H1 (cell line): ENCODE measurements around the gene SLC13A5. TPM values are rescaled to one million over a fixed set of nuclear protein-coding genes. Genes with fewer than 3 reads are reported as not detected.

Experiments used
- CTCF ChIA-PET: fragments of 300-600 bp; sonication (Branson Sonifier 250); formaldehyde crosslinking; loops from one replicate; lab custom pipeline; 2021; ENCODE audit not compliant: partially characterized antibody; lab: Charles Lee
- POLR2A ChIA-PET: fragments of 300-600 bp; sonication (Branson Sonifier 250); formaldehyde crosslinking; loops from one replicate; lab custom pipeline; 2021; ENCODE audit warnings: inconsistent platforms; ENCODE audit not compliant: partially characterized antibody; lab: Charles Lee
- DNase-seq, 2 experiments: peaks; one replicate each; pipeline versions ENCODE4 v3.0.0 to v3.0.0-alpha.2; 2010 to 2022; ENCODE audit warnings: low spot score in 2 of 2, low read depth in 1 of 2, mixed read lengths in 1 of 2
- FAIRE-seq: peaks from 2 replicates; lab custom pipeline; 2011; peaks lifted over from hg19 to GRCh38; lab: Jason Lieb, UNC
- H2AFZ ChIP-seq: 2 replicates; pipeline ENCODE4 v1.8.1; 2012; ENCODE audit warnings: low read length, inconsistent platforms
- H2AK5ac ChIP-seq: 2 replicates; pipeline ENCODE4 v1.6.1; 2013; ENCODE audit warnings: low read depth, low read length
- H2BK120ac ChIP-seq: replicated peaks from 2 replicates; pipeline ENCODE3; 2013; ENCODE audit warnings: low read depth, low read length, inconsistent platforms
- H2BK12ac ChIP-seq: 2 replicates; pipeline ENCODE4 v1.6.1; 2013; ENCODE audit warnings: low read depth, low read length
- H2BK15ac ChIP-seq: 2 replicates; pipeline ENCODE4 v1.6.1; 2013; ENCODE audit warnings: low read length
- H2BK20ac ChIP-seq: 2 replicates; pipeline ENCODE4 v1.6.1; 2013; ENCODE audit warnings: low read length
- H2BK5ac ChIP-seq: 2 replicates; pipeline ENCODE4 v1.6.1; 2013; ENCODE audit warnings: low read depth, low read length
- H3K14ac ChIP-seq: 2 replicates; pipeline ENCODE4 v1.6.1; 2013; ENCODE audit warnings: inconsistent platforms; ENCODE audit not compliant: insufficient read length
- H3K18ac ChIP-seq: 2 replicates; pipeline ENCODE4 v1.6.1; 2013; ENCODE audit warnings: low read length; ENCODE audit errors: extremely low read depth
- H3K23ac ChIP-seq: 2 replicates; pipeline ENCODE4 v1.6.1; 2013; ENCODE audit warnings: inconsistent platforms; ENCODE audit not compliant: insufficient read length
- H3K23me2 ChIP-seq: 2 replicates; pipeline ENCODE4 v1.6.1; 2013; ENCODE audit warnings: low read depth, low read length
- H3K27ac ChIP-seq: 2 replicates; pipeline ENCODE4 v1.6.1; 2011; ENCODE audit warnings: low read depth, low read length, inconsistent platforms
- H3K27me3 ChIP-seq, 4 experiments: replicated peaks in 1 of 4; 1 replicate in 1 of 4; 2 replicates in 3 of 4; pipeline versions ENCODE4 v1.6.1 to v1.8.1; 2011 to 2013; ENCODE audit warnings: low read length in 3 of 4, mild to moderate bottlenecking in 3 of 4, inconsistent platforms in 2 of 4, mixed read lengths in 2 of 4, moderate library complexity in 1 of 4; ENCODE audit not compliant: control insufficient read depth in 3 of 4, insufficient read depth in 3 of 4; ENCODE audit errors: extremely low read depth in 1 of 4
- H3K36me3 ChIP-seq, 4 experiments: 2 replicates each; pipeline versions ENCODE4 v1.6.1 to v1.8.1; 2011 to 2013; ENCODE audit warnings: mild to moderate bottlenecking in 4 of 4, low read length in 3 of 4, moderate library complexity in 2 of 4, control low read depth in 1 of 4, inconsistent platforms in 1 of 4; ENCODE audit not compliant: insufficient read depth in 4 of 4, control insufficient read depth in 2 of 4
- H3K4ac ChIP-seq: replicated peaks from 2 replicates; pipeline ENCODE3; 2013; ENCODE audit warnings: low read length, low read depth, mixed read lengths, inconsistent platforms; ENCODE audit not compliant: insufficient read length
- H3K4me1 ChIP-seq, 4 experiments: replicated peaks in 1 of 4; 1 replicate in 1 of 4; 2 replicates in 3 of 4; pipeline versions ENCODE4 v1.6.1 to v1.8.1; 2011 to 2013; ENCODE audit warnings: low read length in 3 of 4, inconsistent platforms in 2 of 4, mixed read lengths in 1 of 4; ENCODE audit not compliant: insufficient read depth in 4 of 4, control insufficient read depth in 3 of 4
- H3K4me2 ChIP-seq, 2 experiments: 2 replicates each; pipeline versions ENCODE4 v1.6.1 to v1.8.1; 2011 to 2013; ENCODE audit warnings: low read depth in 2 of 2, low read length in 2 of 2, control low read depth in 1 of 2, inconsistent platforms in 1 of 2, mild to moderate bottlenecking in 1 of 2; ENCODE audit not compliant: insufficient read depth in 1 of 2
- H3K4me3 ChIP-seq, 4 experiments: fragments of 200-600, 300-600 bp in 1 of 4; sonication (generic), shearing (Covaris generic), sonication (Bioruptor Twin) in 1 of 4; 2 replicates each; pipeline versions ENCODE4 v1.5.1 to v1.8.1; 2011 to 2016; ENCODE audit warnings: low read length in 4 of 4, low read depth in 3 of 4, control low read depth in 2 of 4, inconsistent platforms in 2 of 4, mild to moderate bottlenecking in 2 of 4, mixed read lengths in 1 of 4, moderate library complexity in 1 of 4; ENCODE audit not compliant: insufficient read depth in 2 of 4; ENCODE audit errors: extremely low read depth in 1 of 4
- H3K56ac ChIP-seq: replicated peaks from 2 replicates; pipeline ENCODE3; 2013; ENCODE audit warnings: low read depth, mild to moderate bottlenecking, mixed read lengths, low read length, inconsistent platforms; ENCODE audit not compliant: insufficient read length
- H3K79me1 ChIP-seq: 2 replicates; pipeline ENCODE4 v1.6.1; 2013; ENCODE audit warnings: low read depth, low read length, control low read depth
- H3K79me2 ChIP-seq, 2 experiments: 2 replicates each; pipeline versions ENCODE4 v1.6.1 to v1.8.1; 2012 to 2013; ENCODE audit warnings: low read length in 2 of 2, mild to moderate bottlenecking in 2 of 2, inconsistent platforms in 1 of 2; ENCODE audit not compliant: insufficient read depth in 2 of 2, control insufficient read depth in 1 of 2
- H3K9ac ChIP-seq, 4 experiments: replicated peaks in 1 of 4; 1 replicate in 1 of 4; 2 replicates in 3 of 4; pipeline versions ENCODE4 v1.6.1 to v1.8.1; 2011 to 2013; ENCODE audit warnings: low read depth in 3 of 4, low read length in 3 of 4, control low read depth in 2 of 4, mild to moderate bottlenecking in 2 of 4, moderate library complexity in 2 of 4, inconsistent platforms in 1 of 4; ENCODE audit errors: extremely low read depth in 1 of 4
- H3K9me3 ChIP-seq, 2 experiments: 2 replicates each; pipeline versions ENCODE4 v1.6.1 to v1.8.1; 2012 to 2013; ENCODE audit warnings: mild to moderate bottlenecking in 2 of 2, moderate library complexity in 2 of 2, control low read depth in 1 of 2, inconsistent platforms in 1 of 2, low read depth in 1 of 2, low read length in 1 of 2, mixed read lengths in 1 of 2; ENCODE audit not compliant: insufficient read depth in 2 of 2
- H4K20me1 ChIP-seq, 2 experiments: replicated peaks in 1 of 2; 2 replicates each; pipeline versions ENCODE3 to v1.8.1; 2011 to 2013; ENCODE audit warnings: inconsistent platforms in 2 of 2, low read length in 2 of 2, mild to moderate bottlenecking in 1 of 2; ENCODE audit not compliant: insufficient read depth in 2 of 2, control insufficient read depth in 1 of 2
- H4K5ac ChIP-seq: 2 replicates; pipeline ENCODE4 v1.6.1; 2013; ENCODE audit warnings: low read length, low read depth, mixed read lengths, inconsistent platforms; ENCODE audit not compliant: insufficient read length
- H4K8ac ChIP-seq: 2 replicates; pipeline ENCODE4 v1.8.0; 2013; ENCODE audit warnings: mild to moderate bottlenecking, moderate library complexity, low read length, inconsistent platforms; ENCODE audit not compliant: insufficient read depth; ENCODE audit errors: extremely low read depth
- H4K91ac ChIP-seq: replicated peaks from 2 replicates; pipeline ENCODE3; 2013; ENCODE audit warnings: low read length, mixed read lengths, inconsistent platforms; ENCODE audit not compliant: insufficient read length
- RXRA ChIP-seq: IDR thresholded peaks from 2 replicates; pipeline ENCODE4 v1.6.1; 2011; ENCODE audit warnings: low read depth, mild to moderate bottlenecking, low read length, moderate library complexity; ENCODE audit not compliant: insufficient read depth
- WGBS, 2 experiments: shearing (Covaris generic) in 1 of 2; methylation state at CpG; one replicate each; pipeline versions ENCODE4 v1.1.6 to v1.1.7; 2013 to 2015; ENCODE audit warnings: low lambda C conversion rate in 2 of 2, mixed read lengths in 2 of 2, inconsistent platforms in 1 of 2, low coverage in 1 of 2, missing lambda C conversion rate in 1 of 2; ENCODE audit not compliant: insufficient replicate concordance in 2 of 2, insufficient coverage in 1 of 2, insufficient read length in 1 of 2; ENCODE audit errors: extremely low coverage in 1 of 2, missing lambda C conversion rate in 1 of 2; 5-methylcytosine and 5-hydroxymethylcytosine counted together
- polyA plus RNA-seq, 7 experiments: library from polyadenylated mRNA; depleted of rRNA in 3 of 7; stranded (reverse) in 5 of 7; unstranded in 2 of 7; fragments of >200 nt in 5 of 7; fragments of 200-250 nt in 2 of 7; gene quantifications; 1 replicate in 5 of 7; 2 replicates in 1 of 7; 4 replicates in 1 of 7; pipeline versions ENCODE4 v1.2.1 to v1.2.3, GENCODE V29; 2011 to 2013; ENCODE audit warnings: missing spikeins in 2 of 7, mixed read lengths in 2 of 7
- total RNA-seq: library from RNA; stranded (reverse); fragmentation: NEBNext Ultra II Directional; extraction: Animal tissue kit (Norgen Biotek cat#: 25700); gene quantifications from 2 replicates; pipeline ENCODE4 v1.2.1, GENCODE V29; 2021

Gene SLC13A5
- total and polyA plus RNA-seq, 2 of the 8 experiments (the other 6 are each of a cell fraction or from before 2014, with no cell fraction given): 2.1 to 2.6 TPM

DNA sequence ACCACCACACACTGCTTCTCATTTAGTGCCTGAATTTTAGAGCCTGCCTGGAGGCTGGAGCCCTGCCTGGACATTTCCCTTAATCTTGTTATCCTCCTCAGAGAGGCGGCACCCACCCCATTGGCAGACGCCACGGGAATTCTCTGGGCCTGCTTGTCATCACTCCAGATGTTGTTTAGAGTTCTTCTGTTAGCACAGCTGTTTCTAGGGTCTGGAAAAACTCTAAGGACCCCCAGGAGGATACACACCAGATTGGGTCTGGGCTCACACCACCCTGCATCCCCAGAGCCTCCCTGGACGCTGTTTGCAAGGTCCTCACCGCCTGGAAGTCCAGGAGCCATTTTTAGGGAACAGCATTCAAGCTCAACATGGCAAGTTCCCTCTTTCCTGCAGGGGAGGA lies 42.1 kb upstream of the SLC13A5 start:
- 90% methylated on average over 5 of the region's 5 CpGs; no CpG with 5 or more reads in 1 of the 2 experiments for WGBS, 2 experiments
- Histone ChIP-seq H3K18ac (no peak overlapping the region), H3K79me1 (no peaks in the 10 kb centered on the region), H3K56ac (no peak overlapping the region), H2AK5ac (no peak overlapping the region), H2BK12ac (no peak overlapping the region), H4K5ac (no peak overlapping the region), H2BK5ac (no peak overlapping the region), H3K9ac (no peak overlapping the region), H3K79me2 (no peaks in the 10 kb centered on the region), H3K27ac (no peak overlapping the region), H3K36me3 (no peaks in the 10 kb centered on the region), H3K4me3 (no peak overlapping the region), H3K27me3 (no peaks in the 10 kb centered on the region; a peak in 1 of 7 replicates), H3K23me2 (peaks cover under 1% of the 10 kb centered on the region; the same call in 1 of the 2 replicates), H3K4me1 (peaks cover 0 to 12% (median 3%) of the 10 kb centered on the region in 4 experiments; a peak in 4 of 7 replicates), H4K8ac (no peak overlapping the region; the same call in 1 of the 2 replicates), H3K14ac (no peak overlapping the region), H4K20me1 (no peaks in the 10 kb centered on the region), H2BK20ac (no peak overlapping the region), H2BK15ac (0 out of 2 replicates have a peak overlapping the region, but pooled peaks have one; percentile 29), H2AFZ (no peak overlapping the region), H3K4ac (no peak overlapping the region), H4K91ac (no peak overlapping the region), H3K4me2 (no peak overlapping the region), H2BK120ac (no peak overlapping the region), H3K23ac (no peak overlapping the region), H3K9me3 (no peaks in the 10 kb centered on the region)
- ChIA-PET CTCF (interaction anchor here (1.7 kb wide), 1 partner anchor 98 kb away, joined by 4 read pairs; no protein-coding TSS in a partner anchor), POLR2A (interaction anchor here (1.1 kb wide), 1 partner anchor 8 kb away, joined by 3 read pairs; no protein-coding TSS in a partner anchor)
- no peak for TF ChIP-seq RXRA
- no peak for FAIRE-seq
- no peak for DNase-seq
